ENCODE results near the gene MIX23. TPM values are rescaled to one million over a fixed set of nuclear protein-coding genes. Genes with fewer than 3 reads are reported as not detected.
"Not testable (repeated sequence)": the region's sequence is repeated elsewhere in the genome, so short reads cannot be mapped to it uniquely, and the experiment has no call there.

The MIX23 gene
- total RNA-seq, 1 experiment from 2014 or later = 76.2 TPM

- peak overlapping the region; percentile 45 for H3K4me2 ChIP-seq (ENCODE audit: low read length)
- H3K27me3 ChIP-seq (ENCODE audit: insufficient read depth, low read length); H3K9me3 ChIP-seq (ENCODE audit: control insufficient read depth in 1 of 2, insufficient read depth in 1 of 2, low read depth in 1 of 2, low read length in 2 of 2); H3K4me3 ChIP-seq (replicated peaks in 1 of 2; ENCODE audit: low read depth in 1 of 2, low read length in 2 of 2); H3K9ac ChIP-seq (ENCODE audit: low read length); H3K9me2 ChIP-seq (ENCODE audit: insufficient read depth); RAD21 ChIA-PET (ENCODE audit: low non-redundant PET in 1 of 2, low total read pairs in 2 of 2, uncharacterized antibody in 2 of 2, unreplicated experiment in 2 of 2); intact Hi-C loops (cut with micrococcal nuclease); BruUV-seq (replicated peaks); H3K27ac ChIP-seq (ENCODE audit: low read depth, low read length); CTCF ChIA-PET; ATAC-seq; H4K20me1 ChIP-seq (ENCODE audit: insufficient read depth); POLR2A ChIA-PET; H2AFZ ChIP-seq (ENCODE audit: low read depth, low read length, poor library complexity, severe bottlenecking): not testable (repeated sequence)
- peaks cover 0 to 18% of the 10 kb centered on the region in 2 experiments; a peak in 1 of 4 replicates for H3K4me1 ChIP-seq (ENCODE audit: control insufficient read depth in 1 of 2, insufficient read depth in 2 of 2, low read length in 2 of 2)
- peaks cover 20% of the 10 kb centered on the region for H3K79me2 ChIP-seq (ENCODE audit: insufficient read depth, low read length)
- peak; percentile 13 for DNase-seq (ENCODE audit: low read depth, low spot score)
- TF ChIP-seq FOSL1 (IDR thresholded peaks at IDR 0.05; ENCODE audit: low read depth) = peak; percentile 48; the same call in 1 of the 2 replicates
- TF ChIP-seq JUND (IDR thresholded peaks at IDR 0.05) = peak; percentile 48
- peak; percentile 50; the same call in 1 of the 2 replicates for TF ChIP-seq CEBPB (IDR thresholded peaks at IDR 0.05; ENCODE audit: low read depth)
- TF ChIP-seq SP1 (IDR thresholded peaks at IDR 0.05; ENCODE audit: low read depth) = peak; percentile 38; the same call in 1 of the 2 replicates
- H3K36me3 ChIP-seq (ENCODE audit: control insufficient read depth in 1 of 2, insufficient read depth in 2 of 2, low read length in 2 of 2) = peaks cover 24 to 28% of the 10 kb centered on the region in 2 experiments; a peak in 3 of 4 replicates
Measured at GRCh38 chr3:122365582-122366378, 17.3 kb downstream of the MIX23 start.

GRCh38 chr3:122365073-122365472, 18.0 kb downstream of the MIX23 start:
- no peak for ATAC-seq
- no TSS peak for BruUV-seq (replicated peaks)
- POLR2A ChIA-PET = no interaction called here
- H3K9me3 ChIP-seq (ENCODE audit: control insufficient read depth in 1 of 2, insufficient read depth in 1 of 2, low read depth in 1 of 2, low read length in 2 of 2) = no peaks in the 10 kb centered on the region
- no peak for TF ChIP-seq CEBPB (IDR thresholded peaks at IDR 0.05; ENCODE audit: low read depth)
- no peak overlapping the region for H2AFZ ChIP-seq (ENCODE audit: low read depth, low read length, poor library complexity, severe bottlenecking)
- intact Hi-C loops (cut with micrococcal nuclease) = no loop called here
- CTCF ChIA-PET = no interaction called here
- peak overlapping the region; percentile 45 for H3K4me2 ChIP-seq (ENCODE audit: low read length)
- peaks cover 14% of the 10 kb centered on the region; the same call in 1 of the 2 replicates for H3K79me2 ChIP-seq (ENCODE audit: insufficient read depth, low read length)
- peaks cover 24 to 28% of the 10 kb centered on the region in 2 experiments; a peak in 3 of 4 replicates for H3K36me3 ChIP-seq (ENCODE audit: control insufficient read depth in 1 of 2, insufficient read depth in 2 of 2, low read length in 2 of 2)
- no peak overlapping the region for H3K4me3 ChIP-seq (replicated peaks in 1 of 2; ENCODE audit: low read depth in 1 of 2, low read length in 2 of 2)
- peaks cover 0 to 18% of the 10 kb centered on the region in 2 experiments; a peak in 1 of 4 replicates for H3K4me1 ChIP-seq (ENCODE audit: control insufficient read depth in 1 of 2, insufficient read depth in 2 of 2, low read length in 2 of 2)
- H3K9ac ChIP-seq (ENCODE audit: low read length) = no peak overlapping the region
- RAD21 ChIA-PET (ENCODE audit: low non-redundant PET in 1 of 2, low total read pairs in 2 of 2, uncharacterized antibody in 2 of 2, unreplicated experiment in 2 of 2) = no interaction called here
- peaks cover 3% of the 10 kb centered on the region; the same call in 1 of the 2 replicates for H4K20me1 ChIP-seq (ENCODE audit: insufficient read depth)
- no peaks in the 10 kb centered on the region for H3K27me3 ChIP-seq (ENCODE audit: insufficient read depth, low read length)
- no peak for DNase-seq (ENCODE audit: low read depth, low spot score)
- no peak overlapping the region for H3K27ac ChIP-seq (ENCODE audit: low read depth, low read length)
- H3K9me2 ChIP-seq (ENCODE audit: insufficient read depth) = no peaks in the 10 kb centered on the region

Measured in HCT116 (cell line).